Adrenal gland (tissue), 5 donors: ENCODE results near the gene RELN.

ENCODE experiments used
- POLR2A ChIP-seq, 2 donors: fragments of 450-650 bp; IDR thresholded peaks; one replicate each; pipeline ENCODE4 v1.6.1; 2017; ENCODE audit warnings: antibody characterized with exemption in 2 of 2, mild to moderate bottlenecking in 2 of 2, moderate library complexity in 1 of 2
- TF ChIP-seq, protein P1 (sequence below), 6 experiments: fragments of 450-650 bp in 4 of 6; fragments of 200-600 bp in 2 of 6; sonication (generic) in 1 of 6; IDR thresholded peaks; 1 replicate in 5 of 6; 2 replicates in 1 of 6; pipeline versions ENCODE4 v1.5.1 to v1.8.0; 2016 to 2021; ENCODE audit warnings: antibody characterized with exemption in 6 of 6, mild to moderate bottlenecking in 2 of 6, moderate library complexity in 1 of 6
- donor health status: DM: no; HTN: no; CAD: no.

DNA sequence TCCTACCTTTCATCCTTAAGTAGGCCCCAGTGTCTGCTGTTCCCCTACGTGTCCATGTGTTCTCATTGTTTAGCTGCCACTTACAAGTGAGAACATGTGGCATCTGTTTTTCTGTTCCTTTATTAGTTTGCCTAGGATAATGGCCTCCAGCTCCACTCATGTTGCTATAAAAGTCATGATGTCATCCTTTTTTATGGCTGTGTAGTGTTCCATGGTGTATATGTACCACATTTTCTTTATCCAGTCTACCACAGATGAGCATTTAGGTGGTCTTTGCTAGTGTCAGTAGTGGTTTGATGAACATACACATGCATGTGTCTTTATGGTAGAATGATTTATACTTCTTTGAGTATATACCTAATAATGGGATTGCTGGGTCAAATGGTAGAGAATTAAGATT, 397.3 kb downstream of the RELN start:
- no peak for TF ChIP-seq POLR2A (IDR thresholded peaks at IDR 0.05)
- TF ChIP-seq, protein P1, sequence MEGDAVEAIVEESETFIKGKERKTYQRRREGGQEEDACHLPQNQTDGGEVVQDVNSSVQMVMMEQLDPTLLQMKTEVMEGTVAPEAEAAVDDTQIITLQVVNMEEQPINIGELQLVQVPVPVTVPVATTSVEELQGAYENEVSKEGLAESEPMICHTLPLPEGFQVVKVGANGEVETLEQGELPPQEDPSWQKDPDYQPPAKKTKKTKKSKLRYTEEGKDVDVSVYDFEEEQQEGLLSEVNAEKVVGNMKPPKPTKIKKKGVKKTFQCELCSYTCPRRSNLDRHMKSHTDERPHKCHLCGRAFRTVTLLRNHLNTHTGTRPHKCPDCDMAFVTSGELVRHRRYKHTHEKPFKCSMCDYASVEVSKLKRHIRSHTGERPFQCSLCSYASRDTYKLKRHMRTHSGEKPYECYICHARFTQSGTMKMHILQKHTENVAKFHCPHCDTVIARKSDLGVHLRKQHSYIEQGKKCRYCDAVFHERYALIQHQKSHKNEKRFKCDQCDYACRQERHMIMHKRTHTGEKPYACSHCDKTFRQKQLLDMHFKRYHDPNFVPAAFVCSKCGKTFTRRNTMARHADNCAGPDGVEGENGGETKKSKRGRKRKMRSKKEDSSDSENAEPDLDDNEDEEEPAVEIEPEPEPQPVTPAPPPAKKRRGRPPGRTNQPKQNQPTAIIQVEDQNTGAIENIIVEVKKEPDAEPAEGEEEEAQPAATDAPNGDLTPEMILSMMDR (IDR thresholded peaks at IDR 0.05): no peak
